Transverse colon (tissue), 4 donors: Measurements from ENCODE around the gene BRIP1.

ENCODE experiments used
- EP300 ChIP-seq: sonication (generic); formaldehyde crosslinking; IDR thresholded peaks from one replicate; pipeline ENCODE4 v1.6.1; 2017; ENCODE audit warnings: antibody characterized with exemption, low read depth
- POLR2A ChIP-seq: fragments of 450-650 bp; IDR thresholded peaks from one replicate; pipeline ENCODE4 v1.6.1; 2016; ENCODE audit warnings: antibody characterized with exemption, mild to moderate bottlenecking, moderate library complexity
- POLR2AphosphoS5 ChIP-seq, 3 donors: sonication (generic); formaldehyde crosslinking; IDR thresholded peaks; one replicate each; pipeline ENCODE4 v1.6.1; 2016; ENCODE audit warnings: antibody characterized with exemption in 3 of 3
- TF ChIP-seq, protein P1 (sequence below), 5 experiments: fragments of 200-600 bp in 3 of 5; fragments of 450-650 bp in 2 of 5; sonication (generic) in 3 of 5; IDR thresholded peaks; 1 replicate in 2 of 5; 2 replicates in 3 of 5; pipeline ENCODE4 v1.5.1; 2016 to 2017; ENCODE audit warnings: antibody characterized with exemption in 5 of 5, inconsistent platforms in 3 of 5, mild to moderate bottlenecking in 2 of 5, moderate library complexity in 1 of 5

DNA sequence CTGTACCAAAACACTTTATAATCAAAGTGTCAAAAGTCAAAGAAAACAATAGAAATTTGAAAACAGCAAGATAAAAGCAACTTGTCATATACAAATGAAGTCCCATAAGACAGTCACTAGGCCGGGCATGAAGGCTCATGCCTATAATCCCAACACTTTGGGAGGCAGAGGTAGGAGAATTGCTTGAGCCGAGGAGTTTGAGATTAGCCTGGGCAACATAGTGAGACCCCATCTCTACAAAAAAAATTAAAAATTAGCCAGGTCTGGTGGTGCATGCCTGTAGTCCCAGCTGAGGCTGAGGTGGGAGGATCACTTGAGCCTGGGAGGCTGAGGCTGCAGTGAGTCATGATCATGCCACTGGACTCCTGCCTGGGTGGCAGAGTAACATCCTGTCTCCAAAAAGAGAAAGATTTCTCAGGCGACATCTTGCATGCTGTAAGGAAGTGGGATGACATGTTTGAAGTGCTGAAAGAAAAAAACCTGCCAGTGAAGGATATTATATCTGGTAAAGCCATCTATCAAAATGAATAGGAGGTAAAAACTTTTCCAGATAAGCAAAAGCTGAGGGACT lies 173.6 kb downstream of the BRIP1 start:
- TF ChIP-seq, protein P1, sequence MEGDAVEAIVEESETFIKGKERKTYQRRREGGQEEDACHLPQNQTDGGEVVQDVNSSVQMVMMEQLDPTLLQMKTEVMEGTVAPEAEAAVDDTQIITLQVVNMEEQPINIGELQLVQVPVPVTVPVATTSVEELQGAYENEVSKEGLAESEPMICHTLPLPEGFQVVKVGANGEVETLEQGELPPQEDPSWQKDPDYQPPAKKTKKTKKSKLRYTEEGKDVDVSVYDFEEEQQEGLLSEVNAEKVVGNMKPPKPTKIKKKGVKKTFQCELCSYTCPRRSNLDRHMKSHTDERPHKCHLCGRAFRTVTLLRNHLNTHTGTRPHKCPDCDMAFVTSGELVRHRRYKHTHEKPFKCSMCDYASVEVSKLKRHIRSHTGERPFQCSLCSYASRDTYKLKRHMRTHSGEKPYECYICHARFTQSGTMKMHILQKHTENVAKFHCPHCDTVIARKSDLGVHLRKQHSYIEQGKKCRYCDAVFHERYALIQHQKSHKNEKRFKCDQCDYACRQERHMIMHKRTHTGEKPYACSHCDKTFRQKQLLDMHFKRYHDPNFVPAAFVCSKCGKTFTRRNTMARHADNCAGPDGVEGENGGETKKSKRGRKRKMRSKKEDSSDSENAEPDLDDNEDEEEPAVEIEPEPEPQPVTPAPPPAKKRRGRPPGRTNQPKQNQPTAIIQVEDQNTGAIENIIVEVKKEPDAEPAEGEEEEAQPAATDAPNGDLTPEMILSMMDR (IDR thresholded peaks at IDR 0.05), result no peak
- TF ChIP-seq POLR2AphosphoS5 (IDR thresholded peaks at IDR 0.05) (no peak), EP300 (no peak), POLR2A (no peak)
